Activated CD4-positive, CD25-positive, alpha-beta regulatory T cell treated with anti-CD3 and anti-CD28 coated beads, Interleukin-2, amount 50 U/mL, for 24 hours (primary cell): ENCODE data around the gene PHACTR1.
"Not testable (repeated sequence)": the region's sequence is repeated elsewhere in the genome, so short reads cannot be mapped to it uniquely, and the experiment has no call there.

ENCODE experiments used
- ATAC-seq, 2 donors: fragments of 150-1000 bp; cut with Tn5 transposase; one replicate each; pipeline ENCODE4 v1.10.0; 2021; ENCODE audit warnings: mild to moderate bottlenecking in 1 of 2, moderate library complexity in 1 of 2

Gene PHACTR1

GRCh38 chr6:13216236-13217014, 499.9 kb downstream of the PHACTR1 start:
- no peak for ATAC-seq

GRCh38 chr6:13217206-13217905, 500.8 kb downstream of the PHACTR1 start:
- ATAC-seq = no peak

- ATAC-seq = no peak
These were observed 503.7 kb downstream of the PHACTR1 start for GRCh38 chr6:13220266-13220665.

- ATAC-seq = no peak
These were observed 505.5 kb downstream of the PHACTR1 start for GRCh38 chr6:13222048-13222447.

GRCh38 chr6:13226071-13226470, 509.5 kb downstream of the PHACTR1 start:
- no peak for ATAC-seq

- ATAC-seq = no peak
These were observed 512.0 kb downstream of the PHACTR1 start for GRCh38 chr6:13228264-13229204.

- peak; percentile 27 to 53 for ATAC-seq
These were observed 512.9 kb downstream of the PHACTR1 start for GRCh38 chr6:13229205-13230085.

- no peak for ATAC-seq
These were observed 516.5 kb downstream of the PHACTR1 start for GRCh38 chr6:13233106-13233505.

- no peak for ATAC-seq
These were observed 517.6 kb downstream of the PHACTR1 start for GRCh38 chr6:13234130-13234529.

GRCh38 chr6:13235339-13235738, 518.8 kb downstream of the PHACTR1 start:
- ATAC-seq = no peak

GRCh38 chr6:13237318-13237717, 520.8 kb downstream of the PHACTR1 start:
- no peak for ATAC-seq

- ATAC-seq = no peak
These were observed 521.5 kb downstream of the PHACTR1 start for GRCh38 chr6:13238017-13238416.

- no peak for ATAC-seq
These were observed 522.2 kb downstream of the PHACTR1 start for GRCh38 chr6:13238640-13239216.

- no peak for ATAC-seq
These were observed 523.2 kb downstream of the PHACTR1 start for GRCh38 chr6:13239530-13240455.

GRCh38 chr6:13241364-13241763, 524.8 kb downstream of the PHACTR1 start:
- ATAC-seq = no peak

GRCh38 chr6:13242178-13242577, 525.6 kb downstream of the PHACTR1 start:
- ATAC-seq = no peak

GRCh38 chr6:13242590-13242989, 526.0 kb downstream of the PHACTR1 start:
- ATAC-seq = no peak

GRCh38 chr6:13243033-13243432, 526.5 kb downstream of the PHACTR1 start:
- ATAC-seq = no peak

- not testable (repeated sequence) for ATAC-seq
These were observed 527.2 kb downstream of the PHACTR1 start for GRCh38 chr6:13243745-13244144.

- ATAC-seq = no peak
These were observed 531.1 kb downstream of the PHACTR1 start for GRCh38 chr6:13247627-13248026.

GRCh38 chr6:13248053-13248452, 531.5 kb downstream of the PHACTR1 start:
- no peak for ATAC-seq
